PC-3 (cell line): Measurements from ENCODE around the gene LMAN2L. TPM values are rescaled to one million over a fixed set of nuclear protein-coding genes. Genes with fewer than 3 reads are reported as not detected.

Experiments
- ATAC-seq: fragments of 200-7000 bp; cut with Tn5 transposase; 2 replicates; pipeline ENCODE4 v1.9.1; 2020; ENCODE audit warnings: mild to moderate bottlenecking, moderate library complexity
- BruUV-seq: library from RNA; stranded (reverse); fragments of 400-500 nt; replicated peaks from 2 replicates; lab custom pipeline; 2021; lab: Mats Ljungman, UMichigan
- CTCF ChIA-PET: fragments of 300-600 bp; sonication (Branson Sonifier 250); formaldehyde crosslinking; loops from one replicate; lab custom pipeline; 2022; ENCODE audit warnings: antibody characterized with exemption; lab: Charles Lee
- POLR2A ChIA-PET: fragments of 300-600 bp; sonication (Branson Sonifier 250); formaldehyde crosslinking; loops from one replicate; lab custom pipeline; 2022; ENCODE audit warnings: antibody characterized with exemption; ENCODE audit not compliant: unreplicated experiment; lab: Charles Lee
- DNase-seq: peaks from one replicate; pipeline ENCODE4 v3.0.0-alpha.2; 2015
- H2AFZ ChIP-seq: fragments of 300-600 bp; sonication (generic); 2 replicates; pipeline ENCODE4 v1.6.0; 2016; ENCODE audit warnings: antibody characterized with exemption, low read length
- H3F3A ChIP-seq: fragments of 300-600 bp; sonication (generic); one replicate; pipeline ENCODE4 v1.6.0; 2017; ENCODE audit warnings: antibody characterized with exemption, low read length, control low read depth, mild to moderate bottlenecking; ENCODE audit not compliant: unreplicated experiment
- H3K27ac ChIP-seq: fragments of 300-600 bp; sonication (generic); 2 replicates; pipeline ENCODE4 v1.5.1; 2016; ENCODE audit warnings: mild to moderate bottlenecking, low read length
- H3K27me3 ChIP-seq: fragments of 300-600 bp; sonication (generic); 2 replicates; pipeline ENCODE4 v1.6.1; 2016; ENCODE audit warnings: low read length, mixed read lengths
- H3K36me3 ChIP-seq: fragments of 300-600 bp; sonication (generic); 2 replicates; pipeline ENCODE4 v1.6.1; 2016; ENCODE audit warnings: low read depth, mixed run types, low read length, mixed read lengths
- H3K4me1 ChIP-seq: fragments of 300-600 bp; sonication (generic); 2 replicates; pipeline ENCODE4 v1.5.1; 2016; ENCODE audit warnings: low read length; ENCODE audit not compliant: insufficient read depth
- H3K4me2 ChIP-seq: fragments of 300-600 bp; sonication (generic); 2 replicates; pipeline ENCODE4 v1.6.0; 2016; ENCODE audit warnings: low read length
- H3K4me3 ChIP-seq: fragments of 300-600 bp; sonication (generic); 2 replicates; pipeline ENCODE4 v1.5.1; 2016; ENCODE audit warnings: mild to moderate bottlenecking, low read length, mixed read lengths
- H3K79me2 ChIP-seq: fragments of 300-600 bp; sonication (generic); 2 replicates; pipeline ENCODE4 v1.6.1; 2017; ENCODE audit warnings: low read length, mixed read lengths
- H3K9ac ChIP-seq: fragments of 300-600 bp; sonication (generic); 2 replicates; pipeline ENCODE4 v1.6.0; 2016; ENCODE audit warnings: mild to moderate bottlenecking, low read length
- H3K9me2 ChIP-seq: fragments of 300-600 bp; sonication (generic); replicated peaks from 2 replicates; pipeline ENCODE4 v1.6.1; 2016; ENCODE audit warnings: mixed run types, low read length, mixed read lengths
- H3K9me3 ChIP-seq: fragments of 300-600 bp; sonication (generic); 2 replicates; pipeline ENCODE4 v1.6.1; 2016; ENCODE audit warnings: low read length, mixed read lengths
- H4K20me1 ChIP-seq: fragments of 300-600 bp; sonication (generic); 2 replicates; pipeline ENCODE4 v1.6.1; 2016; ENCODE audit warnings: low read length, mixed read lengths
- EZH2 ChIP-seq: fragments of 300-600 bp; sonication (generic); IDR thresholded peaks from one replicate; pipeline ENCODE4 v1.6.1; 2017; ENCODE audit warnings: antibody characterized with exemption, mild to moderate bottlenecking, low read length; ENCODE audit not compliant: unreplicated experiment
- EZH2phosphoT487 ChIP-seq: fragments of 300-600 bp; sonication (generic); IDR thresholded peaks from 2 replicates; pipeline ENCODE4 v1.6.1; 2018; ENCODE audit warnings: mild to moderate bottlenecking, antibody characterized with exemption, low read length, borderline replicate concordance
- intact Hi-C: fragments of 100-400 bp; cut with micrococcal nuclease; formaldehyde crosslinking; loops from 2 replicates; pipeline ENCODE4 v1.9.0; 2023
- total RNA-seq: library from RNA; depleted of rRNA; stranded (reverse); fragments of >200 nt; gene quantifications from 2 replicates; pipeline ENCODE4 v1.2.3, GENCODE V29; 2014
- TF ChIP-seq, protein P1 (sequence below): fragments of 300-600 bp; sonication (generic); conservative IDR thresholded peaks from 2 replicates; pipeline ENCODE4 v1.5.1; 2017; ENCODE audit warnings: antibody characterized with exemption, low read depth, mild to moderate bottlenecking, low read length

Gene LMAN2L
- total RNA-seq, 1 experiment from 2014 or later: 27.8 TPM

DNA sequence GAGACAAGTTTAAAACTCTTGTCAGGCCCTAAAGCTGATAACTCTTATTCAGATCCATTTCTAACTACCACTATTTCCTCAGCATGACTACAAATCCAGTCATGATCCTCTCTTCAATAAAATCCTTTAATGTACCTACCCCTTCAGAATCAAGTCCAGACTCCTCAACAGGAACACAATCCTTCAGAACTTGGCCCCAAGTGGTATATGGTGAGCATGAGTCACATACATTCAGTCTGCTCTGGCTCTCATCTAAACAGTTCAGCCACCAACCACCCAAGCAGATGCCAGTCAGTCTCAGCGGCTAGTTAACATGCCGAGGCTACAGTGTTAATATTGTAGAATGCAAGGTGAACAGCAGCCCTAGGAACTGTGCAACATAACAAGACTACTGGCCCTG, 9.7 kb downstream of the LMAN2L start:
- H3K9me3 ChIP-seq: no peaks in the 10 kb centered on the region
- ChIA-PET POLR2A (no interaction called here), CTCF (no interaction called here)
- H3K4me3 ChIP-seq: no peak overlapping the region
- H3K79me2 ChIP-seq: no peaks in the 10 kb centered on the region
- H3K9me2 ChIP-seq: no peaks in the 10 kb centered on the region
- no peak overlapping the region for H3K27ac ChIP-seq
- H3F3A ChIP-seq: no peaks in the 10 kb centered on the region
- H2AFZ ChIP-seq: no peak overlapping the region
- H3K4me1 ChIP-seq: no peaks in the 10 kb centered on the region
- no peak overlapping the region for H3K4me2 ChIP-seq
- H4K20me1 ChIP-seq: no peaks in the 10 kb centered on the region
- H3K36me3 ChIP-seq: peaks cover 12% of the 10 kb centered on the region; the same call in 1 of the 2 replicates
- TF ChIP-seq EZH2phosphoT487 (no peak), EZH2 (no peak)
- TF ChIP-seq, protein P1, sequence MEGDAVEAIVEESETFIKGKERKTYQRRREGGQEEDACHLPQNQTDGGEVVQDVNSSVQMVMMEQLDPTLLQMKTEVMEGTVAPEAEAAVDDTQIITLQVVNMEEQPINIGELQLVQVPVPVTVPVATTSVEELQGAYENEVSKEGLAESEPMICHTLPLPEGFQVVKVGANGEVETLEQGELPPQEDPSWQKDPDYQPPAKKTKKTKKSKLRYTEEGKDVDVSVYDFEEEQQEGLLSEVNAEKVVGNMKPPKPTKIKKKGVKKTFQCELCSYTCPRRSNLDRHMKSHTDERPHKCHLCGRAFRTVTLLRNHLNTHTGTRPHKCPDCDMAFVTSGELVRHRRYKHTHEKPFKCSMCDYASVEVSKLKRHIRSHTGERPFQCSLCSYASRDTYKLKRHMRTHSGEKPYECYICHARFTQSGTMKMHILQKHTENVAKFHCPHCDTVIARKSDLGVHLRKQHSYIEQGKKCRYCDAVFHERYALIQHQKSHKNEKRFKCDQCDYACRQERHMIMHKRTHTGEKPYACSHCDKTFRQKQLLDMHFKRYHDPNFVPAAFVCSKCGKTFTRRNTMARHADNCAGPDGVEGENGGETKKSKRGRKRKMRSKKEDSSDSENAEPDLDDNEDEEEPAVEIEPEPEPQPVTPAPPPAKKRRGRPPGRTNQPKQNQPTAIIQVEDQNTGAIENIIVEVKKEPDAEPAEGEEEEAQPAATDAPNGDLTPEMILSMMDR: no peak
- BruUV-seq: no TSS peak
- ATAC-seq (peak; percentile 29; the same call in 1 of the 2 replicates), DNase-seq (no peak)
- H3K9ac ChIP-seq: no peak overlapping the region
- no peaks in the 10 kb centered on the region for H3K27me3 ChIP-seq
- intact Hi-C loops: no loop called here

DNA sequence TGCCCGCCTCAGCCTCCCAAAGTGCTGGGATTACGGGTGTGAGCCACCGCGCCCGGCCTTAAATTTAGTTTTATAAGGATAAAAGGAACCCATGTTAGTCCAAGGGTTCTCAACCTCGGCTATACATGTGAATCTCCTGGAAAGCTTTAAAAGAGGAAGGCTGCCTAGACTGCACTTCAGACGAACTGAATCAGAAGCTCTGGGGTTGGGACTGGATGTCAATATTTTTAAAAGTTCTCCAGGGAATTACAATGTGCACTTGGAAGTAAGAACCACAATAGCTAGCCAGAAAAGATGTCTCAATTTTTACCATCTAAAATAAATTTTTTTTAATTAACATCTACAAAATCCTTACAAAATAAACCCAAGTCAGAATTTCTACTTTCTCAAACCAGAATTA, 10.1 kb downstream of the LMAN2L start:
- Histone ChIP-seq H3K79me2 (no peaks in the 10 kb centered on the region), H3K9me2 (no peaks in the 10 kb centered on the region), H3K27me3 (no peaks in the 10 kb centered on the region), H4K20me1 (no peaks in the 10 kb centered on the region), H3F3A (no peaks in the 10 kb centered on the region), H3K27ac (no peak overlapping the region), H3K4me2 (no peak overlapping the region), H3K9ac (no peak overlapping the region), H3K9me3 (no peaks in the 10 kb centered on the region), H2AFZ (no peak overlapping the region), H3K4me1 (no peaks in the 10 kb centered on the region), H3K4me3 (no peak overlapping the region), H3K36me3 (peaks cover 12% of the 10 kb centered on the region; the same call in 1 of the 2 replicates)
- TF ChIP-seq EZH2phosphoT487 (no peak), EZH2 (no peak)
- TF ChIP-seq, protein P1: no peak
- ATAC-seq: no peak
- POLR2A ChIA-PET: no interaction called here
- CTCF ChIA-PET: interaction anchor here (0.7 kb wide), 1 partner anchor 150 kb away, joined by 3 read pairs; no protein-coding TSS in a partner anchor
- no peak for DNase-seq
- intact Hi-C loops: no loop called here
- no TSS peak for BruUV-seq

DNA sequence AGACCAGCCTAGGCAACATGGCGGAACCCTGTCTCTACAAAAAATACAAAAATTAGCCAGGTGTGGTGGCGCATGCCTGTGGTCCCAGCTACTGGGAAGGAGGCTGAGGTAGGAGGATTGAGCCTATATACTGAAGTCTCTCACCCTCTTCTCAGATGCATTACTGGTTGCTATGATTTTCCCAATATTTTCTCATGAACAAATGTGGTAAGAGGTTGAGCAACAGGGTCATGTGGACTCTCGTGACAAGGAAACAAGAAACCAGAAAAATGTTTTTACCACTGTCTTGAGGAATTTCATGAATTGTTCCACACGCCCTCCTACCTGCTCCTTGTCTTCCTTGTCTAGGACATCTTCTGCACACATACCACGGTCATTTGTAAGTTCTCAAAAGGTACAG, 12.4 kb downstream of the LMAN2L start:
- Histone ChIP-seq H3F3A (no peaks in the 10 kb centered on the region), H4K20me1 (no peaks in the 10 kb centered on the region), H3K4me2 (no peak overlapping the region), H3K4me1 (no peaks in the 10 kb centered on the region), H3K9me2 (no peaks in the 10 kb centered on the region), H3K9ac (no peak overlapping the region), H3K36me3 (no peaks in the 10 kb centered on the region; the same call in 1 of the 2 replicates), H3K79me2 (no peaks in the 10 kb centered on the region), H3K27ac (no peak overlapping the region), H3K4me3 (no peak overlapping the region), H2AFZ (no peak overlapping the region), H3K27me3 (no peaks in the 10 kb centered on the region), H3K9me3 (no peaks in the 10 kb centered on the region)
- TF ChIP-seq EZH2: no peak
- TF ChIP-seq, protein P1: no peak
- TF ChIP-seq EZH2phosphoT487: no peak
- no TSS peak for BruUV-seq
- ATAC-seq (no peak), DNase-seq (no peak)
- CTCF ChIA-PET: no interaction called here
- POLR2A ChIA-PET: no interaction called here
- intact Hi-C loops: no loop called here
